Sigmoid colon (tissue), 4 donors: ENCODE results near the gene EPHA7.

Experiments
- CTCF ChIP-seq, 4 experiments: fragments of 450-650 bp in 3 of 4; fragments of 200-600 bp in 1 of 4; IDR thresholded peaks; one replicate each; pipeline ENCODE4 v1.5.1; 2016 to 2019; ENCODE audit warnings: antibody characterized with exemption in 4 of 4, mild to moderate bottlenecking in 3 of 4, moderate library complexity in 2 of 4
- EP300 ChIP-seq, 4 donors: sonication (generic); formaldehyde crosslinking; IDR thresholded peaks; one replicate each; pipeline ENCODE4 v1.6.1; 2017; ENCODE audit warnings: antibody characterized with exemption in 4 of 4
- POLR2A ChIP-seq, 2 donors: fragments of 450-650 bp; IDR thresholded peaks; one replicate each; pipeline ENCODE4 v1.6.1; 2016; ENCODE audit warnings: antibody characterized with exemption in 2 of 2, mild to moderate bottlenecking in 2 of 2, moderate library complexity in 2 of 2
- POLR2AphosphoS5 ChIP-seq, 4 donors: sonication (generic); formaldehyde crosslinking; IDR thresholded peaks; one replicate each; pipeline ENCODE4 v1.6.1; 2017; ENCODE audit warnings: antibody characterized with exemption in 4 of 4

DNA sequence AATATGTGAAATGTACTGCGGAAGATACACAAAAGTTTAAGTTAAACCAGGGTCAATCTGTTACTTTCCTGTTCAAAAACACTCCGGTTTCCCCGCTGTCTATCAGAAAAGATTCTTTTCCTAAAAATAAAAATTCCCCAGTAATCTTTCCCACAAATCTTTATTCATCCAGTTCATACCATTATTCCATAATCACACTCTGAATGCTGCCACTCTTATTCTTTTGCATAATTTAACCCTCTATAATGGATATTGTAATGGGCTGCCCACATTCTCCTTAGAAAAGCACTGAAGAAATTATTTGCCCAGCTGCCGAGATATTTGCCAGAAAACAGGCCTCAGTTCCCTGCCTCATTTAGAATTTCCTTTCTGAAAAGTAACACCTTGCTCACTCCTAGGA, 68.6 kb downstream of the EPHA7 start:
- no peak for TF ChIP-seq CTCF (IDR thresholded peaks at IDR 0.05)
- TF ChIP-seq POLR2A (IDR thresholded peaks at IDR 0.05): no peak
- no peak for TF ChIP-seq POLR2AphosphoS5 (IDR thresholded peaks at IDR 0.05)
- TF ChIP-seq EP300 (IDR thresholded peaks at IDR 0.05): no peak
